Progenitor cell of endocrine pancreas (in vitro differentiated cells): ENCODE measurements around the gene QRFP. TPM values are rescaled to one million over a fixed set of nuclear protein-coding genes. Genes with fewer than 3 reads are reported as not detected.

ENCODE experiments used
- DNase-seq: peaks from one replicate; pipeline ENCODE4 v3.0.0; 2021; ENCODE audit warnings: low spot score; ENCODE audit not compliant: unreplicated experiment
- H3K27ac Mint-ChIP-seq: 2 replicates; pipeline ENCODE4 v1.8.0; 2021; ENCODE audit warnings: mild to moderate bottlenecking, moderate library complexity, mixed read lengths
- H3K27me3 Mint-ChIP-seq: 2 replicates; pipeline ENCODE4 v1.8.0; 2021; ENCODE audit warnings: mixed read lengths
- H3K36me3 Mint-ChIP-seq: 2 replicates; pipeline ENCODE4 v1.8.0; 2022; ENCODE audit warnings: mixed read lengths; ENCODE audit not compliant: insufficient read depth
- H3K4me1 Mint-ChIP-seq: 2 replicates; pipeline ENCODE4 v1.8.0; 2021; ENCODE audit warnings: low read depth, mixed read lengths
- H3K4me3 Mint-ChIP-seq: 2 replicates; pipeline ENCODE4 v1.8.0; 2021; ENCODE audit warnings: low read depth, mild to moderate bottlenecking, moderate library complexity, mixed read lengths
- H3K9me3 Mint-ChIP-seq: 2 replicates; pipeline ENCODE4 v1.8.0; 2021; ENCODE audit warnings: low read depth, mixed read lengths
- long read RNA-seq: library from polyadenylated mRNA; unstranded; transcript quantifications from one replicate; pipeline ENCODE4 v2.0.0, GENCODE V29; 2020
- total RNA-seq: library from RNA; stranded (reverse); gene quantifications from 2 replicates; pipeline ENCODE4 v1.2.1, GENCODE V29; 2021
- TF ChIP-seq, protein P1 (sequence below): fragments of 200-600 bp; sonication (generic); IDR thresholded peaks from one replicate; pipeline ENCODE4 v1.5.0; 2021; ENCODE audit warnings: antibody characterized with exemption, mild to moderate bottlenecking; ENCODE audit not compliant: unreplicated experiment

QRFP gene, protein sequence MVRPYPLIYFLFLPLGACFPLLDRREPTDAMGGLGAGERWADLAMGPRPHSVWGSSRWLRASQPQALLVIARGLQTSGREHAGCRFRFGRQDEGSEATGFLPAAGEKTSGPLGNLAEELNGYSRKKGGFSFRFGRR
- not detected in 2 replicates for total RNA-seq
- long read RNA-seq = 0 reads

DNA sequence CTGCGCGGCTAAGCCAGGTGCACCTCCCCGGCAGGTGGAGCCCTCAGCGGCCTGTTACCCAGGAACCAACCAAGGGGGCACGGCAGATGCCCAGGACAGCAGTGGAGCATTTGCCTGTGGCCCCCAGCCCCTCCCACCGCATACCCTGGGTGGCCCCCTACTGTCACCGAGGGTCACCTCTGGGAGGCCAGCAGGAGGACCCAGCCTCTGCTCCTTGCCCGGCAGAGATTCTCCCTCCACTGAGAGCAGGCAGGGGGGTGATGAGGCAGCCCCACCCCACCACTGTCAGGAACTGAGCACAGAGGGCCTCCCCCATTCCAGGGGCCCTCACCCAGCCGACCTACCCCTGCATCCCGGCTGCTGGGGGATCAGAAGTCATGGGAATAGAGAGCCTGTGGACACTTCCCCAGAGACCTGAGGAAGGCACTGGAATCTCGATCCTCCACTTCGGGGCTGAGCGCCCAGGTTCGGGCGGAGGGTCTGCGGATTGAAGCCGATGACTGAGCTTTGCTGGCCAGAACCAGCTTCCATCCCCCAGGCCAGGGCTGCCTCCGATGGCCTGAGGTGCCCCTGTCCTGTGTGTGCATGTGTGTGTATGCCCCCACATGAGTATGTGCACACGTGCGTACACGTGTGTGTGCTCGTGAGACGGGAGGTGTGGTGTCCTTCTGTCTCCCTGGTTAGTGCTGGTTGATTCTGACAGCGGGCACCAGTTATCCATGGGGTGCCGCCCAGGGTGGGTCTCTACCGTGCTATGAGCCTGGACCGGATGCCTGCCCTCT is at the start of gene QRFP:
TSS of gene QRFP (minus strand) at position 580 of the 782 bp plus-strand sequence. CDS start 2,974 bp downstream, outside the sequence.
- Mint-ChIP-seq H3K27ac (peak within 1 kb of the TSS; percentile 93), H3K4me1 (no peaks in the 10 kb centered on the region), H3K9me3 (no peaks in the 10 kb centered on the region), H3K36me3 (peaks cover 2% of the 10 kb centered on the region), H3K4me3 (no peak within 1 kb of the TSS), H3K27me3 (peaks cover 12% of the 10 kb centered on the region)
- no peak for DNase-seq
- TF ChIP-seq, protein P1, sequence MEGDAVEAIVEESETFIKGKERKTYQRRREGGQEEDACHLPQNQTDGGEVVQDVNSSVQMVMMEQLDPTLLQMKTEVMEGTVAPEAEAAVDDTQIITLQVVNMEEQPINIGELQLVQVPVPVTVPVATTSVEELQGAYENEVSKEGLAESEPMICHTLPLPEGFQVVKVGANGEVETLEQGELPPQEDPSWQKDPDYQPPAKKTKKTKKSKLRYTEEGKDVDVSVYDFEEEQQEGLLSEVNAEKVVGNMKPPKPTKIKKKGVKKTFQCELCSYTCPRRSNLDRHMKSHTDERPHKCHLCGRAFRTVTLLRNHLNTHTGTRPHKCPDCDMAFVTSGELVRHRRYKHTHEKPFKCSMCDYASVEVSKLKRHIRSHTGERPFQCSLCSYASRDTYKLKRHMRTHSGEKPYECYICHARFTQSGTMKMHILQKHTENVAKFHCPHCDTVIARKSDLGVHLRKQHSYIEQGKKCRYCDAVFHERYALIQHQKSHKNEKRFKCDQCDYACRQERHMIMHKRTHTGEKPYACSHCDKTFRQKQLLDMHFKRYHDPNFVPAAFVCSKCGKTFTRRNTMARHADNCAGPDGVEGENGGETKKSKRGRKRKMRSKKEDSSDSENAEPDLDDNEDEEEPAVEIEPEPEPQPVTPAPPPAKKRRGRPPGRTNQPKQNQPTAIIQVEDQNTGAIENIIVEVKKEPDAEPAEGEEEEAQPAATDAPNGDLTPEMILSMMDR = no peak

DNA sequence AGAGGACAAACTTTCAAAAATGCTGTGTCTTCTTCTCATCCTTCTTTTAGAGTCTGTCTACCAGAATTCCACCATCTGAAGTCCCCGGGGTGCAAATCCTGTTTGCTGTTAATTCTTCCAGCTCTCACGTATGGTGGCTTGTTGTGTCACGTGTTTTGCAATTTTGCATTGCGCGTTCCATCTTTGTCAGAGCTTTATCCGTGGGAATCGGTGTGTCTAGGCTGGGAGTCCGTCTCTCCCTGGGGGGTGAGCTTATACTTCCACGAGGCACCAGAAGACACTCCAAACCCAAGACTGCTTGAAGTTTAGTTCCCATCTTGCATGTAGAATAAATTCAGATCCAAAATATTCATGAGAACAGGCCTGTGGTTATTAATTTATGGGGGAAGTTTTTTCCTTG is 48.6 kb upstream of the QRFP start:
- peaks cover 85% of the 10 kb centered on the region for H3K27me3 Mint-ChIP-seq
- H3K4me3 Mint-ChIP-seq = no peak overlapping the region
- peaks cover 3% of the 10 kb centered on the region for H3K9me3 Mint-ChIP-seq

DNA sequence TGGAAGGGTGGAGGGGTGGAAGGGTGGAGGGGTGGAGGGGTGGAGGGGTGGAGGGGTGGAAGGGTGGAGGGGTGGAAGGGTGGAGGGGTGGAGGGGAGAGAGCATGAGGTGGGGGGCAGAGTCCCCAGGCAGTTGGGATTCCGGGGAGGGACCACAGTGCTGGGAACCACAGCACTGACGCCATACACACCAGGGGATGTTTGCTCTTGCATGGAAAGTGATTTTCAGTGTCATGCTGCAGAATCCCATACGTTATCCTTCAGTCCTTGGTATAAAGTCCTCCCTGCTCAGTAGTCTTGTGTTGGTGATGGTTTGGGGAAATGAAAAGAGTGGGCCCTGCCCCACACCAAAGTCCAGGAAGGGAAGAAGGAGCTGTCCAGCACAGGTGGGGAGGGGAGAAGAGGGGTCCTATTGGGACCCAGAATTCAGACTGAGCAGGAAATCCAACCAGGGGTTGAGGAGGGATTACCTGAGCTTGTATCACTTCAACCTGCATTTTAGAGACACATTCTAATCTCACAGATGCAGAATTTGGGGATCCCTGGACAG is 48.0 kb upstream of the QRFP start:
- Mint-ChIP-seq H3K27ac (no peak overlapping the region), H3K27me3 (peaks cover 81% of the 10 kb centered on the region), H3K4me3 (no peak overlapping the region), H3K36me3 (no peaks in the 10 kb centered on the region), H3K4me1 (peaks cover 2% of the 10 kb centered on the region), H3K9me3 (no peaks in the 10 kb centered on the region)
- no peak for DNase-seq
- TF ChIP-seq, protein P1 = no peak

More for the DNA sequence above, 48.6 kb upstream of the QRFP start:
- H3K4me1 Mint-ChIP-seq = peaks cover 2% of the 10 kb centered on the region
- no peak overlapping the region for H3K27ac Mint-ChIP-seq
- no peaks in the 10 kb centered on the region for H3K36me3 Mint-ChIP-seq
- DNase-seq = no peak
- TF ChIP-seq, protein P1 = no peak

DNA sequence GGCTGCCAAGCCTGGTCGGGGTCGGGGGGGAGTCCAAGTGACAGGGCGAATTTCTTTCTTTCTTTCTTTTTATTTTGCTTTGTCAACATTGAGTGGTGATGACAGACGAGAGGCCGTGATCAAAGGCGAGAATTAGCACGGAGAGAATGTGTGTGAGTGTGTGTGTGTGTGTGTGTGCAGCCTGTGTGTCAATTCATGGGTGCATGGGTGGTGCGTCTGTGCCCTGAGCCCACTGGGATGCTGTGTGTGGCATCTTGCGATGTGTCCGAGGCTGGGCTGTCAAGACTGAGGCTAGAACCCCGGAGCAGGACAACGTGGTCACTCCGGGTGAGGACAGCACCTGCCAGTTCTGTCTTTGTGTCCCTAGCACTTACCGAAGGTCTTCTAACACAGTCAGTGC is 47.2 kb upstream of the QRFP start:
- Mint-ChIP-seq H3K36me3 (no peaks in the 10 kb centered on the region), H3K27ac (no peak overlapping the region), H3K4me3 (no peak overlapping the region), H3K4me1 (peaks cover 3% of the 10 kb centered on the region), H3K9me3 (no peaks in the 10 kb centered on the region), H3K27me3 (peaks cover 77% of the 10 kb centered on the region)
- no peak for DNase-seq
- TF ChIP-seq, protein P1 = no peak

DNA sequence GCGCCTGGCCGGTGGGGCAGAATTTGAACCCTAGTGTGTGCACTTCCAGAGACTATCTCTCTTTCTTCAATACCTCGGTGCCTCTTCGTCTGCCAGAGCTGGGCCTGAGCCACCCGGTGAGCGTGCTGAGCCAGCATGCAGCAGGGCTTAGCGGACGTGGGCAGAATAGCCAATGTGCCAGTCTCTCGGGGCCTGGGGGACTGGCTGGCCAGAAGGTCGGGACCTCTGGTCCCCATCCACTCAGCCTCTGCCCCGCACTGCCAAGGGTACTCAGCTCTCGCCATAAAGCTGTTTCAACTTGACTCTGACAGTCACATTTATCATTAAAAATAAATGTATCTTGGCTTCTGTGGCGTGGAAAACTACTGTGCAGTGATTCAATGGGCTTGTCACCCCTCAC is 46.6 kb upstream of the QRFP start:
- H3K9me3 Mint-ChIP-seq = no peaks in the 10 kb centered on the region
- no peak overlapping the region for H3K27ac Mint-ChIP-seq
- H3K4me3 Mint-ChIP-seq = no peak overlapping the region
- H3K36me3 Mint-ChIP-seq = no peaks in the 10 kb centered on the region
- no peak for DNase-seq
- H3K4me1 Mint-ChIP-seq = peaks cover 3% of the 10 kb centered on the region
- H3K27me3 Mint-ChIP-seq = peaks cover 75% of the 10 kb centered on the region
- TF ChIP-seq, protein P1 = no peak
